D721Med (cell line): ENCODE measurements around the gene LCN1.

Source experiments
- DNase-seq: peaks from one replicate; pipeline ENCODE4 v3.0.0; 2011; ENCODE audit warnings: low spot score; ENCODE audit not compliant: insufficient read length
- FAIRE-seq: peaks from 2 replicates; lab custom pipeline; 2011; peaks lifted over from hg19 to GRCh38; lab: Jason Lieb, UNC
- CTCF ChIP-seq: IDR thresholded peaks from 2 replicates; pipeline ENCODE4 v1.5.1; 2012; ENCODE audit warnings: mild to moderate bottlenecking, control low read depth; ENCODE audit not compliant: insufficient read depth; ENCODE audit errors: missing control alignments

Gene LCN1

GRCh38 chr9:135499326-135500070 is 21.7 kb upstream of the LCN1 start:
- DNase-seq (peak; percentile 78), FAIRE-seq (no peak)
- no peak for TF ChIP-seq CTCF

GRCh38 chr9:135500071-135500524 is 21.1 kb upstream of the LCN1 start:
- TF ChIP-seq CTCF: no peak
- FAIRE-seq: no peak
- no peak for DNase-seq

- FAIRE-seq: no peak
- peak; percentile 97 for DNase-seq
- peak; percentile 75 for TF ChIP-seq CTCF
Measured at GRCh38 chr9:135500525-135501260, 20.5 kb upstream of the LCN1 start, which contains the start of gene MRPS2. MRPS2 (plus strand) TSS chr9:135500682; CDS start chr9:135500711, 29 bp downstream.

GRCh38 chr9:135501261-135502167 is 19.7 kb upstream of the LCN1 start:
- FAIRE-seq (no peak), DNase-seq (peak; percentile 60)
- TF ChIP-seq CTCF: no peak

- FAIRE-seq: no peak
- TF ChIP-seq CTCF: no peak
- DNase-seq: no peak
Measured at GRCh38 chr9:135502168-135502872, 18.9 kb upstream of the LCN1 start.

GRCh38 chr9:135502873-135503321 is 18.3 kb upstream of the LCN1 start:
- no peak for TF ChIP-seq CTCF
- no peak for DNase-seq
- FAIRE-seq: no peak
